Fibroblast of the conjunctiva (primary cell): ENCODE measurements around the gene FLYWCH1.
"Not testable (repeated sequence)": the region's sequence is repeated elsewhere in the genome, so short reads cannot be mapped to it uniquely, and the experiment has no call there.

ENCODE experiments used
- DNase-seq: peaks from one replicate; pipeline ENCODE4 v3.0.0-alpha.2; 2010; ENCODE audit warnings: low read depth

Gene FLYWCH1

GRCh38 chr16:2927010-2927646, 15.4 kb downstream of the FLYWCH1 start:
- DNase-seq = peak; percentile 79

GRCh38 chr16:2928151-2928550, 16.4 kb downstream of the FLYWCH1 start:
- not testable (repeated sequence) for DNase-seq

DNA sequence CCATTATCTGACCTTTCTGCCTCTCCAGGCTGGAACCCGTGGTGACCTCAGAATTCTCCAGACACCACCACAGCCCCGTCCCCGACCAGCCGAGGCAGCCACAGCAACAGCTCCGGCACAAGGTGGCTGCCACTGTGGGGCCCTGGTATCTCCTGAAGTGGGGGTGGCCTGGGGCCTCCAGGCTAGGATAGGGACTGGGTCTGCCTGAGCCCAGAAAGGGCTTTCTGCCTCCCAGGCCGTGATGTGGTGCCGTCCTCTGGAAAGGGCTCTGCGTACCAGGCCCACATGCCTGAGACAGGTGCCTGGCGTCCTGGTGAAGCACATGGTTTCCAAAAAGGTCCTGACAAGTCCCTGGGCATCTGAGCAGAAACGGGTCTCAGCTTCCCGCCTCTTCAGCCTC, 17.1 kb downstream of the FLYWCH1 start:
- no peak for DNase-seq

DNA sequence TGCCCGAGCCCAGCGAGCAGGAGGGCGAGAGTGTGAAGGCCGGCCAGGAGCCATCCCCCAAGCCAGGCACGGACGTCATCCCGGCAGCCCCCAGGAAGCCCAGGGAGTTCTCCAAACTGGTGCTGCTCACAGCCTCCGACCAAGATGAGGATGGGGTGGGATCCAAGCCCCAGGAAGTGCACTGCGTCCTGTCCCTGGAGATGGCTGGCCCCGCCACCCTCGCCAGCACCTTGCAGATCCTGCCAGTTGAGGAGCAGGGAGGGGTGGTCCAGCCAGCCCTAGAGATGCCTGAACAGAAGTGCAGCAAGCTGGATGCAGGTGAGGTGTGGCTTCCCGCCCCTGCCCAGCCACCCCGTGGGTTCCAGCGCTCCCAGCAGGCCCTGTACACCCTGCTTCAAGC, 18.0 kb downstream of the FLYWCH1 start:
- no peak for DNase-seq

- DNase-seq = no peak
Measured at GRCh38 chr16:2930236-2930635, 18.5 kb downstream of the FLYWCH1 start.

GRCh38 chr16:2931231-2931914, 19.6 kb downstream of the FLYWCH1 start:
- not testable (repeated sequence) for DNase-seq

- no peak for DNase-seq
Measured at GRCh38 chr16:2933136-2933535, 21.4 kb downstream of the FLYWCH1 start.

DNA sequence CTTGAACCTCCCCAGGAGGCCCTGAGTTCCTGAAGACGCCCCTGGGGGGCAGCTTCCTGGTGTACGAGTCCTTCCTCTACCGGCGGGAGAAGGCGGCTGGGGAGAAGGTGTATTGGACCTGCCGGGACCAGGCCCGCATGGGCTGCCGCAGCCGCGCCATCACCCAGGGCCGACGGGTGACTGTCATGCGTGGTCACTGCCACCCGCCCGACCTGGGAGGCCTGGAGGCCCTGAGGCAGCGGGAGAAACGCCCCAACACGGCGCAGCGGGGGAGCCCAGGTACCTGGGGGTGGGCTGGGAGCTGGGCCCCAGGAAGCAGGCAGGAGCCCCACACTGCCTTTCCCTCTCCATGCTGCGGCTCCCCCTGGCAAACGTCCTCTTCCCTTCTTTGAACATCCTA, 22.0 kb downstream of the FLYWCH1 start:
- no peak for DNase-seq

GRCh38 chr16:2934450-2934849, 22.7 kb downstream of the FLYWCH1 start:
- DNase-seq = no peak

- no peak for DNase-seq
Measured at GRCh38 chr16:2936436-2937011, 24.8 kb downstream of the FLYWCH1 start.

DNA sequence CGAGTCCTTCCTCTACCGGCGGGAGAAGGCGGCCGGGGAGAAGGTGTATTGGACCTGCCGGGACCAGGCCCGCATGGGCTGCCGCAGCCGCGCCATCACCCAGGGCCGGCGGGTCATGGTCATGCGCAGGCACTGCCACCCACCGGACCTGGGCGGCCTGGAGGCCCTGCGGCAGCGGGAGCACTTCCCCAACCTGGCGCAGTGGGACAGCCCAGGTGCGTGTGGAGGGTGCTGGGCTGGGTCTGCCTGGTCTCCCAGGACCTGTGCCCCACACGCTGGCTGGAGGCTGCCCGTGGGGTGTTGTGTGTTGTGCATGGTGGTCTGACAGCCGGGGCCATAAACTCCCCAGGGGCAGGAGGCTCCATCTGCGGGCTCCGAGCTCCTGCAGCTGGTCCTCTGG, 25.4 kb downstream of the FLYWCH1 start:
- no peak for DNase-seq

DNA sequence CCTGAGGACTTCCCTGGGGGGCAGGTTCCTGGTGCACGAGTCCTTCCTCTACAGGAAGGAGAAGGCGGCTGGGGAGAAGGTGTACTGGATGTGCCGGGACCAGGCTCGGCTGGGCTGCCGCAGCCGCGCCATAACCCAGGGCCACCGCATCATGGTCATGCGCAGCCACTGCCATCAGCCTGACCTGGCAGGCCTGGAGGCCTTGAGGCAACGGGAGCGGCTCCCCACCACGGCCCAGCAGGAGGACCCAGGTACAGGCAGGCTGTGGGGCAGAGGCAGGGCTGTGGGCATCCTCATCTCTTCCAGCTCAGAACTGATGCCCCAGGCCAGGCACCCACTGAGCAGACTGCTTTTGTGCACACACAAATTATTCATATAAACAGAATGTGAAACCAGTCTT, 26.5 kb downstream of the FLYWCH1 start:
- no peak for DNase-seq

- DNase-seq = no peak
Measured at GRCh38 chr16:2939968-2940367, 28.2 kb downstream of the FLYWCH1 start.

- no peak for DNase-seq
Measured at GRCh38 chr16:2942045-2942444, 30.3 kb downstream of the FLYWCH1 start.

GRCh38 chr16:2943716-2944115, 32.0 kb downstream of the FLYWCH1 start:
- DNase-seq = not testable (repeated sequence)

DNA sequence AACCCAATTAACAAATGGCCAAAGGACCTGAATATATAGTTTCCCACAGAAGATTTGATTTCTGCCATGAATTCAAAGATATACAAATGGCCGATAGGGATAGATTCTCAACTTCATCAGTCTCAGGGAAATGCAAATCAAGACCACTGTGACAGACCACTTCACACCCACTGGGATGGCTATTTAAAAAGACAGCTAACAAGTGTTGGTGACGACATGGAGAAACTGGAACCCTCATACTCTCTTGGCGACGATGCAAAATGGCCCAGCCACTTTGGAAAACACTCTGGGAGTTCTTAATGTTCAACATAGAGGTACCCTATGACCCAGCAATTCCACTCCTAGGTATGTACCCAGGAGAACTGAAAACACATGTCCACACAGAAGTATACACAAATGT, 34.9 kb downstream of the FLYWCH1 start:
- no peak for DNase-seq

GRCh38 chr16:2948807-2949704, 37.3 kb downstream of the FLYWCH1 start:
- no peak for DNase-seq

GRCh38 chr16:2949705-2950352, 38.1 kb downstream of the FLYWCH1 start:
- DNase-seq = no peak

- no peak for DNase-seq
Measured at GRCh38 chr16:2950353-2950724, 38.6 kb downstream of the FLYWCH1 start.

GRCh38 chr16:2950773-2951172, 39.0 kb downstream of the FLYWCH1 start:
- no peak for DNase-seq

- no peak for DNase-seq
Measured at GRCh38 chr16:2952679-2953078, 40.9 kb downstream of the FLYWCH1 start.
